Measurements from ENCODE around the gene BCAN. TPM values are rescaled to one million over a fixed set of nuclear protein-coding genes. Genes with fewer than 3 reads are reported as not detected.

Gene BCAN
- total and polyA plus RNA-seq, 2 experiments from 2014 or later = 2.3 to 5.5 TPM

- no peak for TF ChIP-seq ZNF462 (CRISPR knock-in tag; IDR thresholded peaks at IDR 0.05)
Measured at GRCh38 chr1:156645666-156646065, 3.7 kb downstream of the BCAN start (continued).

- H3K4me3 ChIP-seq = peak overlapping the region; percentile 49
- TF ChIP-seq EZH2 (IDR thresholded peaks at IDR 0.05; ENCODE audit: low read depth, unreplicated experiment) = peak; percentile 47
- TF ChIP-seq EZH2phosphoT487 (IDR thresholded peaks at IDR 0.05; ENCODE audit: unreplicated experiment) = peak; percentile 55
- TF ChIP-seq POLR2AphosphoS5 (IDR thresholded peaks at IDR 0.05; ENCODE audit: low read depth) = no peak
- no peaks in the 10 kb centered on the region for H3K79me2 ChIP-seq (replicated peaks; ENCODE audit: insufficient read depth)
- peak overlapping the region; percentile 75 for H3K4me2 ChIP-seq
- H3K4me1 Mint-ChIP-seq = peaks cover 19% of the 10 kb centered on the region
- H3K27ac ChIP-seq (ENCODE audit: low read depth) = no peak overlapping the region
- peaks cover 100% of the 10 kb centered on the region for H3K27me3 ChIP-seq (ENCODE audit: insufficient read depth)
- H3K36me3 Mint-ChIP-seq (ENCODE audit: low read depth) = no peaks in the 10 kb centered on the region; the same call in 2 of the 3 replicates
- H2AFZ ChIP-seq = peak overlapping the region; percentile 47; the same call in 1 of the 2 replicates
- H4K20me1 ChIP-seq (replicated peaks; ENCODE audit: insufficient read depth) = peaks cover 3% of the 10 kb centered on the region; the same call in 1 of the 2 replicates
- no peak overlapping the region for H3K27ac Mint-ChIP-seq
- H3F3A ChIP-seq (replicated peaks; ENCODE audit: low read depth) = peaks cover 12% of the 10 kb centered on the region; the same call in 1 of the 2 replicates
- peaks cover 41% of the 10 kb centered on the region for H3K27me3 Mint-ChIP-seq (ENCODE audit: insufficient read depth, low read depth, poor library complexity)
- H3K4me1 ChIP-seq (ENCODE audit: insufficient read depth) = peaks cover 8% of the 10 kb centered on the region; the same call in 1 of the 2 replicates
- peak; percentile 4; the same call in 1 of the 3 replicates for ATAC-seq
- H3K36me3 ChIP-seq (ENCODE audit: insufficient read depth) = no peaks in the 10 kb centered on the region
- DNase-seq (ENCODE audit: low spot score) = peak; percentile 60
- H3K9me2 ChIP-seq (ENCODE audit: insufficient read depth) = no peaks in the 10 kb centered on the region
- H3K9me3 Mint-ChIP-seq = no peaks in the 10 kb centered on the region
- no peak overlapping the region for H3K4me3 Mint-ChIP-seq
Measured at GRCh38 chr1:156646738-156647211, 4.9 kb downstream of the BCAN start.

Measured in GM23338 (cell line).